ENCODE results near the gene ASPG.

GRCh38 chr14:104092931-104093365 lies 7.4 kb downstream of the ASPG start:
- TF ChIP-seq CTCF (IDR thresholded peaks at IDR 0.05) (no peak), EP300 (IDR thresholded peaks at IDR 0.05) (no peak)

Measured in ovary (tissue), 3 donors.